Adrenal gland (tissue), 12 donors: ENCODE results near the gene FOXO1. TPM values are rescaled to one million over a fixed set of nuclear protein-coding genes. Genes with fewer than 3 reads are reported as not detected.
A peak's percentile ranks its signal among the peaks of the same experiment; 100 is the strongest.

Experiments
- DNase-seq, 7 donors: peaks; one replicate each; pipeline ENCODE4 v3.0.0-alpha.2; 2019 to 2020
- H3K27ac ChIP-seq, 5 donors: fragments of 200-600 bp; sonication (generic) in 4 of 5; 1 replicate in 3 of 5; 2 replicates in 2 of 5; pipeline versions ENCODE4 v1.5.1 to v1.8.0; 2016 to 2020; ENCODE audit warnings: mild to moderate bottlenecking in 1 of 5
- H3K27me3 ChIP-seq: fragments of 200-600 bp; 2 replicates; pipeline ENCODE4 v1.8.0; 2021
- H3K36me3 ChIP-seq, 2 donors: fragments of 200-600 bp; replicated peaks in 1 of 2; 1 replicate in 1 of 2; 2 replicates in 1 of 2; pipeline versions ENCODE4 v1.5.1 to v1.8.0; 2018 to 2022
- H3K4me1 ChIP-seq, 2 donors: fragments of 200-600 bp; replicated peaks in 1 of 2; 1 replicate in 1 of 2; 2 replicates in 1 of 2; pipeline versions ENCODE4 v1.5.1 to v1.8.0; 2018 to 2021
- H3K4me3 ChIP-seq, 4 donors: fragments of 200-600 bp; sonication (generic) in 3 of 4; one replicate each; pipeline ENCODE4 v1.5.1; 2016 to 2018
- H3K9me3 ChIP-seq, 3 donors: fragments of 200-600 bp; sonication (generic) in 1 of 3; replicated peaks in 1 of 3; 1 replicate in 2 of 3; 2 replicates in 1 of 3; pipeline versions ENCODE4 v1.5.1 to v1.8.0; 2016 to 2021
- POLR2A ChIP-seq, 2 donors: fragments of 450-650 bp; IDR thresholded peaks; one replicate each; pipeline ENCODE4 v1.6.1; 2017; ENCODE audit warnings: antibody characterized with exemption in 2 of 2, mild to moderate bottlenecking in 2 of 2, moderate library complexity in 1 of 2
- WGBS, 4 donors: extraction: QIAGEN DNeasy Blood & Tissue Kit in 2 of 4; methylation state at CpG; one replicate each; pipeline versions ENCODE4 v1.1.5 to v1.1.7; 2013 to 2017; 5-methylcytosine and 5-hydroxymethylcytosine counted together
- intact Hi-C, 2 donors: fragments of 100-400 bp; cut with DNase I; formaldehyde crosslinking; loops; one replicate each; pipeline versions ENCODE4 v1.14.1 to v1.15.0; 2022 to 2023
- polyA plus RNA-seq, 3 donors: library from polyadenylated mRNA; stranded (reverse); fragments of 200-250 nt in 2 of 3; fragments of 350-450 nt in 1 of 3; fragmentation: Illumina TruSeq in 1 of 3; extraction: RNeasy Lipid Tissue Mini Kit (QIAGEN cat#74804) in 1 of 3; gene quantifications; one replicate each; pipeline ENCODE4 v1.2.3, GENCODE V29; 2013 to 2014
- total RNA-seq, 9 donors: library from RNA; depleted of rRNA in 4 of 9; stranded (reverse); fragments of >200 nt in 4 of 9; fragments of 120-200 nt in 1 of 9; fragmentation: NEBNext Ultra II Directional in 1 of 9; extraction: Animal tissue kit (Norgen Biotek cat#: 25700) in 1 of 9; gene quantifications; one replicate each; pipeline versions ENCODE4 v1.1.0 to v1.2.4, GENCODE V29; 2013 to 2023
- TF ChIP-seq, protein P1 (sequence below), 6 experiments: fragments of 450-650 bp in 4 of 6; fragments of 200-600 bp in 2 of 6; sonication (generic) in 1 of 6; IDR thresholded peaks; 1 replicate in 5 of 6; 2 replicates in 1 of 6; pipeline versions ENCODE4 v1.5.1 to v1.8.0; 2016 to 2021; ENCODE audit warnings: antibody characterized with exemption in 6 of 6, mild to moderate bottlenecking in 2 of 6, moderate library complexity in 1 of 6
- donor health status: healthy with polysubstance abuse.
- donor health status: Bipolar disorder and iron deficiency.
- donor health status: DM: yes; HTN: yes; CAD: no.
- donor health status: DM: no; HTN: no; CAD: no.
- donor health status: DM: no; HTN: no; CAD: no.
- donor health status: DM: yes; HTN: yes; CAD: no.

FOXO1 gene
- total and polyA plus RNA-seq, 12 donors, result 4.3 to 35.4 (median 21.5) TPM

DNA sequence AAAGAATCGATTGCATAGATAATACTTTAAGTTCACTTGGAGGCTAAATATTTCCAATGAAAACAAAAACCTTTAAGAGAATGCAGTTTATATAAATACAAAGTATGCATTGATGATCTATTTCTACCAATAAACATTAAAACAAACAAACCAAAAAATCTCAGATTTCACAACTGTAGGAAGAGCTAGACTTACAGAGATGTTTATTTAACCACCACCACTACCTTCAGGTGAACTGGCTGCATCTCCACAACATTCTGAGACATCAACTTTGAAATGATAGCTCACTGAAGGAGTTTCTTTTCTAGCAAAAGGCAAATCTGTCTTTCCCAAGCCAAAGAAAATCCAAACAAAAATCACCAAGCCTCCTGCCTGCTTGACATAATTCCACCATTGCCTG, 44.2 kb downstream of the FOXO1 start:
- intact Hi-C loops, result no loop called here

DNA sequence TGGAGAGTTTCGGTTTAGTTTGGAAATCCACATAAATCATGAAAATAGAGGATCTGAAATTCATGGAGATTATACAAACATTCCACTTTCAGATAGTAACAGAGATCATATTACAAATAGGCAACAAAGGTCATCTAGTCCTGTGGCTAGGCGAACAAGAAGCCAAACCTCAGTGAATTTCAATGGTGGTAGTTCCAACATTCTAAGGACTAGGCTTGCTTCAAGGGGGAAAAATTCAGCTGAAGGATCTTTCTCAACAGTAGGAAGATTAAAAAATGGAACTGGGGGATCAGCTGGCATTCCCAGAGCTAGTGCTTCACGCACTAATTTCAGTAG, 47.0 kb downstream of the FOXO1 start:
- no peaks in the 10 kb centered on the region for H3K9me3 ChIP-seq
- TF ChIP-seq, protein P1, sequence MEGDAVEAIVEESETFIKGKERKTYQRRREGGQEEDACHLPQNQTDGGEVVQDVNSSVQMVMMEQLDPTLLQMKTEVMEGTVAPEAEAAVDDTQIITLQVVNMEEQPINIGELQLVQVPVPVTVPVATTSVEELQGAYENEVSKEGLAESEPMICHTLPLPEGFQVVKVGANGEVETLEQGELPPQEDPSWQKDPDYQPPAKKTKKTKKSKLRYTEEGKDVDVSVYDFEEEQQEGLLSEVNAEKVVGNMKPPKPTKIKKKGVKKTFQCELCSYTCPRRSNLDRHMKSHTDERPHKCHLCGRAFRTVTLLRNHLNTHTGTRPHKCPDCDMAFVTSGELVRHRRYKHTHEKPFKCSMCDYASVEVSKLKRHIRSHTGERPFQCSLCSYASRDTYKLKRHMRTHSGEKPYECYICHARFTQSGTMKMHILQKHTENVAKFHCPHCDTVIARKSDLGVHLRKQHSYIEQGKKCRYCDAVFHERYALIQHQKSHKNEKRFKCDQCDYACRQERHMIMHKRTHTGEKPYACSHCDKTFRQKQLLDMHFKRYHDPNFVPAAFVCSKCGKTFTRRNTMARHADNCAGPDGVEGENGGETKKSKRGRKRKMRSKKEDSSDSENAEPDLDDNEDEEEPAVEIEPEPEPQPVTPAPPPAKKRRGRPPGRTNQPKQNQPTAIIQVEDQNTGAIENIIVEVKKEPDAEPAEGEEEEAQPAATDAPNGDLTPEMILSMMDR (IDR thresholded peaks at IDR 0.05), result no peak
- no peak for TF ChIP-seq POLR2A (IDR thresholded peaks at IDR 0.05)
- no peaks in the 10 kb centered on the region for H3K36me3 ChIP-seq
- no peak for DNase-seq
- peak overlapping the region in 1 of 4 donors; percentile 17 for H3K4me3 ChIP-seq
- no peaks in the 10 kb centered on the region for H3K27me3 ChIP-seq
- intact Hi-C loops, result loop anchor here in 1 of 2 donors (10.0 kb wide), 1 partner anchor 45 kb away; the partner anchor contains the start of gene FOXO1
- H3K4me1 ChIP-seq, result peaks cover 19 to 63% of the 10 kb centered on the region in 2 donors
- peak overlapping the region; percentile 1 to 75 (median 69) for H3K27ac ChIP-seq
- 47 to 54% (median 48%) methylated on average over 3 of the region's 3 CpGs for WGBS, 4 donors

More for the DNA sequence above, 44.2 kb downstream of the FOXO1 start:
- TF ChIP-seq POLR2A (IDR thresholded peaks at IDR 0.05), result no peak
- TF ChIP-seq, protein P1 (IDR thresholded peaks at IDR 0.05), result no peak
- WGBS, 4 donors, result 59 to 83% (median 76%) methylated on average over 1 of the region's 1 CpG
- Histone ChIP-seq H3K9me3 (no peaks in the 10 kb centered on the region), H3K27ac (no peak overlapping the region), H3K27me3 (no peaks in the 10 kb centered on the region), H3K4me1 (peaks cover 29 to 66% of the 10 kb centered on the region in 2 donors), H3K36me3 (no peaks in the 10 kb centered on the region), H3K4me3 (no peak overlapping the region)
- no peak for DNase-seq

DNA sequence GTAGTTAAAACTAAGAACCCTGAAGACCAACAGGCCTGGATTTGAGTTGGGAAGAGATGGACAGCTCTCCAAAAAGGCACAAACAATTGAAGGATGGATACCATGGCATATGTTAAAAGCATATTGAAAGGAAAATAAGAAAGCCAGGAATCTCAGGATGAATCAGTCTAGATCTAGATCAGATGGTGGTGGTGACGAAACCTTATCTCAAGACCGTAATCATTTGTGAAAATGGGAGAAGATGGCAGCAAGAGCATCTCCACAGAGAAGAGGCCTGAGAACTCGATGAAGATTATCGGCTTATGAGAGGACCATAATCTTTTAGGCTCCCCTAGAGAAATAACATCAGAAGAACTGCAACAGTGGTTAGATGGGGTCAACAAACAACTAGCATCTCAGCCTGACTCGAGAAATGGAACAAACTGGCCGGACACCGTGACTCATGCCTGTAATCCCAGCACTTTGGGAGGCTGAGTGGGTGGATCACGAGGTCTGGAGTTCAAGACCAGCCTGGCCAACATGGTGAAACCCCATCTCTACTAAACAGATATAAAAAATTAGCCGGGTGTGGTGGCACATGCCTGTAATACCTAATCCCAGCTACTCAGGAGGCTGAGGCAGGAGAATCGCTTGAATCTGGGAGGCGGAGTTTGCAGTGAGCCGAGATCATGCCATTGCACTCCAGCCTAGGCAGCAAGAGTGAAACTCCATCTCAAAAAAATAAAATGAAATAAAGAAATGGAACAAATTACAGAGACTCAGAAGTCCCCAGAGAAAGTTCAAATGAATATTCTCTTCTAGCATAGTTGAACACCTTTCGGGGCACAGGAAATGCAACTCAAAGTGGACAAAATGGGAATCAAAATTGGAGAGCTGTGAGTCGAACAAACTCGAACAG, 47.6 kb downstream of the FOXO1 start:
- H3K4me1 ChIP-seq, result peaks cover 22 to 63% of the 10 kb centered on the region in 2 donors
- no peak for TF ChIP-seq POLR2A (IDR thresholded peaks at IDR 0.05)
- TF ChIP-seq, protein P1 (IDR thresholded peaks at IDR 0.05), result no peak
- H3K27ac ChIP-seq, result peak overlapping the region; percentile 1 to 75 (median 69)
- no peaks in the 10 kb centered on the region for H3K27me3 ChIP-seq
- intact Hi-C loops, result loop anchor here in 1 of 2 donors (10.0 kb wide), 1 partner anchor 46 kb away; the partner anchor contains the start of gene FOXO1
- peak overlapping the region in 1 of 4 donors; percentile 17 for H3K4me3 ChIP-seq
- no peak for DNase-seq
- 73 to 78% (median 74%) methylated on average over 15 of the region's 15 CpGs for WGBS, 4 donors
- no peaks in the 10 kb centered on the region for H3K36me3 ChIP-seq
- H3K9me3 ChIP-seq, result no peaks in the 10 kb centered on the region

DNA sequence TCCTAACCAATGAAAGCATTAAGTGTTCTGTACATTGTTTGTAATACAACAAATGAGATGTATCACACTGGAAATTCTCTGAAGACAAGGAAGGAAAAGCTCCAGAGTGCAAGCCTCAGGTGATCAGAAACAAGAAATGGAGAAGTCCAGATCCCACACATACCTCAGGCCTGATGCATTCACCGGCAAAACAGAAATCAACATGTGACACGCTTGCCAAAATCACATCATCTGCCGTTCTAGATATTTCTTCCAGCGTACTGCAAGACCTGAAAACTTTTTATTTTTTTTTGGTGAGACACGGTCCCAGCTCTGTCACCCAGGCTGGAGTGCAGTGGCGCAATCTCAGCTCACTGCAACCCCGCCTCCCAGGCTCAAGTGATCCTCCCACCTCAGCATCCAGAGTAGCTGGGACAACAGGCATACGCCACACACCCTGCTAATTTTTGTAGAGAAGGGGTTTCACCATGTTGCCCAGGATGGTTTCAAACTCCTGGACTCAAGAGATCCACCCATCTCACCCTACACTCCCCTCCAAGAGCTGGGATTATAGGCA, 48.6 kb downstream of the FOXO1 start:
- Histone ChIP-seq H3K9me3 (no peaks in the 10 kb centered on the region), H3K4me3 (no peak overlapping the region), H3K4me1 (peaks cover 25 to 67% of the 10 kb centered on the region in 2 donors), H3K27me3 (no peaks in the 10 kb centered on the region), H3K36me3 (no peaks in the 10 kb centered on the region), H3K27ac (no peak overlapping the region)
- peak in 1 of 7 donors; percentile 34 for DNase-seq
- TF ChIP-seq, protein P1 (IDR thresholded peaks at IDR 0.05), result no peak
- no peak for TF ChIP-seq POLR2A (IDR thresholded peaks at IDR 0.05)
- intact Hi-C loops, result loop anchor here in 1 of 2 donors (10.0 kb wide), 1 partner anchor 47 kb away; the partner anchor contains the start of gene FOXO1
- 86 to 93% (median 87%) methylated on average over 8 of the region's 8 CpGs for WGBS, 4 donors
